Measurements from ENCODE around the gene RPL5. TPM values are rescaled to one million over a fixed set of nuclear protein-coding genes. Genes with fewer than 3 reads are reported as not detected.

Gene RPL5
- total and polyA plus RNA-seq, 2 experiments from 2014 or later = 2,182 to 3,547 TPM

DNA sequence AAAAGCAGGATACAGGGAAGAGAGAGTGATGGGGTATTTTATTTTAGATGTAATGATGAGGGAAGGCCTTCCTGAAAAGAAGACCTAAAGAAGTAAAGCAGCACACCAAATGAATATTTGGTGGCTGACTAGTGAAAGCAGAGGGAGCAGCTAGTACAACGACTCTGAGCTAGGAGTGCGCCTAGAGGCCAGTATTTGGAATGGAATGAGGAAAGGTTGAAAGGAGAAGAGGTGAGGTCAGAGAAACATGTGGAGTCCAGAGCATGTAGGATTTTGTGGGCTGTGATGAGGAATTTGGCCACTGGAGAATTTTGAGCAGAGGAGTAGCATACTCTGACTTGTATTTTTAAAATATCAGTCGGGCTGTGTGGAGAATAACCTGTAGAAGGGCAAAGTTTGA lies 11.8 kb upstream of the RPL5 start:
- no peaks in the 10 kb centered on the region for H3K27me3 Mint-ChIP-seq (ENCODE audit: insufficient read depth, low read depth, poor library complexity)
- Histone ChIP-seq H3K36me3 (ENCODE audit: insufficient read depth) (no peaks in the 10 kb centered on the region), H3F3A (replicated peaks; ENCODE audit: low read depth) (no peaks in the 10 kb centered on the region), H3K4me3 (no peak overlapping the region), H2AFZ (no peak overlapping the region), H3K4me1 (ENCODE audit: insufficient read depth) (no peaks in the 10 kb centered on the region), H4K20me1 (replicated peaks; ENCODE audit: insufficient read depth) (no peaks in the 10 kb centered on the region), H3K79me2 (replicated peaks; ENCODE audit: insufficient read depth) (no peaks in the 10 kb centered on the region), H3K27me3 (ENCODE audit: insufficient read depth) (no peaks in the 10 kb centered on the region), H3K27ac (ENCODE audit: low read depth) (no peak overlapping the region), H3K4me2 (no peak overlapping the region), H3K9me2 (ENCODE audit: insufficient read depth) (no peaks in the 10 kb centered on the region)
- DNase-seq (ENCODE audit: low spot score) = peak; percentile 33
- ATAC-seq = peak; percentile 43; the same call in 2 of the 3 replicates
- no peak overlapping the region for H3K4me3 Mint-ChIP-seq
- no peaks in the 10 kb centered on the region; the same call in 2 of the 3 replicates for H3K4me1 Mint-ChIP-seq
- TF ChIP-seq NANOG (IDR thresholded peaks at IDR 0.05; ENCODE audit: borderline replicate concordance) (no peak), ZNF331 (CRISPR knock-in tag; IDR thresholded peaks at IDR 0.05; ENCODE audit: low read depth) (no peak), JUNB (IDR thresholded peaks at IDR 0.05; ENCODE audit: unreplicated experiment) (no peak), CTCF (conservative IDR thresholded peaks at IDR 0.05; ENCODE audit: low read depth in 2 of 2) (no peak), EZH2 (IDR thresholded peaks at IDR 0.05; ENCODE audit: low read depth, unreplicated experiment) (no peak), ZNF114 (CRISPR knock-in tag; IDR thresholded peaks at IDR 0.05) (no peak), STAT1 (IDR thresholded peaks at IDR 0.05; ENCODE audit: unreplicated experiment) (no peak), POLR2AphosphoS5 (IDR thresholded peaks at IDR 0.05; ENCODE audit: low read depth) (no peak), EZH2phosphoT487 (IDR thresholded peaks at IDR 0.05; ENCODE audit: unreplicated experiment) (no peak)
- no peaks in the 10 kb centered on the region for H3K36me3 Mint-ChIP-seq (ENCODE audit: low read depth)
- no peaks in the 10 kb centered on the region for H3K9me3 Mint-ChIP-seq
- no peak overlapping the region for H3K27ac Mint-ChIP-seq

DNA sequence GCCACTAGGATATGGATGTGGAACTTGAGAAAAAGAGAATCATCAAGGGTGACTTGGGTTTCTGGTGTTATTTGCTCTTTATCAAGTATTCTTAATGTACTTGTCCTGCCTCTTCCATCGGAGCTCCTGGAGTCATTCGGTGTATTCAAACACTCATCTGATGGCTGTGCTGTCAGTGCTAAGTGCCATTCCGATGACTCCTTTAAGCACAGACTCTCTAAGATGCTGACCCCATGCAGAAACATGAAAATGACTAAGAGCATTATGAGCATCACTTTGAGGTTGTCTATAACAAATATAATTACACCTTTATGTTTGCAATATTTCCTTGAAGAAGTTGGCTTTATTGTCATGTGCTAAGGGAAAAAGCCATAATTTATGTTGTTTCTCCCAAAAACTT lies 11.3 kb upstream of the RPL5 start:
- H3K27ac ChIP-seq (ENCODE audit: low read depth) = no peak overlapping the region
- Mint-ChIP-seq H3K9me3 (no peaks in the 10 kb centered on the region), H3K36me3 (ENCODE audit: low read depth) (no peaks in the 10 kb centered on the region), H3K27me3 (ENCODE audit: insufficient read depth, low read depth, poor library complexity) (no peaks in the 10 kb centered on the region), H3K4me1 (no peaks in the 10 kb centered on the region; the same call in 2 of the 3 replicates), H3K4me3 (no peak overlapping the region), H3K27ac (no peak overlapping the region)
- no peaks in the 10 kb centered on the region for H3K27me3 ChIP-seq (ENCODE audit: insufficient read depth)
- no peaks in the 10 kb centered on the region for H4K20me1 ChIP-seq (replicated peaks; ENCODE audit: insufficient read depth)
- no peaks in the 10 kb centered on the region for H3F3A ChIP-seq (replicated peaks; ENCODE audit: low read depth)
- H3K4me1 ChIP-seq (ENCODE audit: insufficient read depth) = no peaks in the 10 kb centered on the region
- ATAC-seq (no peak), DNase-seq (ENCODE audit: low spot score) (no peak)
- H3K36me3 ChIP-seq (ENCODE audit: insufficient read depth) = no peaks in the 10 kb centered on the region
- no peak overlapping the region for H3K4me3 ChIP-seq
- no peaks in the 10 kb centered on the region for H3K9me2 ChIP-seq (ENCODE audit: insufficient read depth)
- no peak overlapping the region for H2AFZ ChIP-seq
- H3K4me2 ChIP-seq = no peak overlapping the region
- no peaks in the 10 kb centered on the region for H3K79me2 ChIP-seq (replicated peaks; ENCODE audit: insufficient read depth)
- TF ChIP-seq REST (IDR thresholded peaks at IDR 0.05; ENCODE audit: unreplicated experiment) (no peak), ZNF114 (CRISPR knock-in tag; IDR thresholded peaks at IDR 0.05) (no peak), EZH2 (IDR thresholded peaks at IDR 0.05; ENCODE audit: low read depth, unreplicated experiment) (no peak), STAT1 (IDR thresholded peaks at IDR 0.05; ENCODE audit: unreplicated experiment) (no peak), JUNB (IDR thresholded peaks at IDR 0.05; ENCODE audit: unreplicated experiment) (no peak), POLR2AphosphoS5 (IDR thresholded peaks at IDR 0.05; ENCODE audit: low read depth) (no peak), EZH2phosphoT487 (IDR thresholded peaks at IDR 0.05; ENCODE audit: unreplicated experiment) (no peak)
- TF ChIP-seq, protein P1, sequence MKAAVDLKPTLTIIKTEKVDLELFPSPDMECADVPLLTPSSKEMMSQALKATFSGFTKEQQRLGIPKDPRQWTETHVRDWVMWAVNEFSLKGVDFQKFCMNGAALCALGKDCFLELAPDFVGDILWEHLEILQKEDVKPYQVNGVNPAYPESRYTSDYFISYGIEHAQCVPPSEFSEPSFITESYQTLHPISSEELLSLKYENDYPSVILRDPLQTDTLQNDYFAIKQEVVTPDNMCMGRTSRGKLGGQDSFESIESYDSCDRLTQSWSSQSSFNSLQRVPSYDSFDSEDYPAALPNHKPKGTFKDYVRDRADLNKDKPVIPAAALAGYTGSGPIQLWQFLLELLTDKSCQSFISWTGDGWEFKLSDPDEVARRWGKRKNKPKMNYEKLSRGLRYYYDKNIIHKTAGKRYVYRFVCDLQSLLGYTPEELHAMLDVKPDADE (IDR thresholded peaks at IDR 0.05) = no peak

Measured in GM23338 (cell line).